ENCODE results near the gene CACNA1I. TPM values are rescaled to one million over a fixed set of nuclear protein-coding genes. Genes with fewer than 3 reads are reported as not detected.
A peak's percentile ranks its signal among the peaks of the same experiment; 100 is the strongest.

CACNA1I gene
- total and polyA plus RNA-seq, 2 of the 8 experiments (the other 6 are each of a cell fraction or from before 2014, with no cell fraction given), result 0.77 to 1.2 TPM

DNA sequence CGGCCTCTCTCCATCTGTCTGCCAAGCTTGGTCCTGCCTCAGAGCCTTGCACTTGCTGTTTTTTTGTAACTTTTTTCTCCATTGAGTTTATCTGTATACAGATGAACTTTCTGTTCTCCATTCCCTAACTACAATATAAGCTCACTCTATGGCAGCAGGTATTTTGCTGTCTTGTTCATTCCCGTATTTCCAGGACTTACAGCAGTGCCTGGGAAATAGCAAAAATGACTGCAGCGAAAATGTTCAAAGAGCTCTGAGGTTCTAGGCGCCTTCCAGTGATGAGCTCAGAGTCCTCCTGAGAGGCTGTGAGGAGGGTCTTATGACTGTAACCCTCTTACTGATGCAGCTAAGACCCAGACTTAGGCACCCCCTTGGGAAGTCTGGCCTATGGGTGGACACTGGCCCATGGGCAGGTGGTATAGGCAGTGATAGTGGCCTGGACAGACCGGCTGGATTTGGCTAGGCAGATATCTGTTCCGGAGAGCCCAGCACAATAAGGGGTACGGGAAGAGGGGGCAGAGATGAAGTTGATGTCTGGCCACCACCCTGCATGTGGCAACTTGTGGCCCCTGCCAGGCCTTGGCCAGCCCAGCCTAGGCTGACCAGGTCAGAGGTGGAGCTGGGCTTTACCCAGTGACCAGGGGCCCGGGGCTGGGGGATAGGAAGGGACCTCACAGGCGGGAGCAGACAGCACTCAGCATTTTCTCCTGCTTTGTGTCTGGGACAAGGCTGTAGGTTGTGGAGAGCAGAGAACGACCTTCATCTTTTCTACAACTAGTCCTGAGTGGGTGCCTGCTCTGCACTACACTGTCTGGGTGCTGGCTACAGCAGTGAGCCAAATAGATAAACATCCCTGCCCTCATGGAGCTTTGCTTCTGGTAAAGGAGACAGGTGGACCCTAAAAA lies 45.5 kb upstream of the CACNA1I start (continued):
- TF ChIP-seq KDM4A (IDR thresholded peaks at IDR 0.05; ENCODE audit: low read depth, low read length, severe bottlenecking), result no peak
- TF ChIP-seq RBBP5 (IDR thresholded peaks at IDR 0.05; ENCODE audit: borderline replicate concordance, low read depth, low read length), result no peak
- no peak for TF ChIP-seq BACH1 (IDR thresholded peaks at IDR 0.05; ENCODE audit: low read length)
- TF ChIP-seq NANOG (IDR thresholded peaks at IDR 0.05; ENCODE audit: insufficient read depth, low read depth, low read length, poor library complexity, severe bottlenecking), result no peak
- TF ChIP-seq EP300 (IDR thresholded peaks at IDR 0.05; ENCODE audit: borderline replicate concordance in 1 of 2, low read depth in 2 of 2, low read length in 2 of 2), result no peak
- no peak for TF ChIP-seq YY1 (IDR thresholded peaks at IDR 0.05; ENCODE audit: low read depth, low read length)
- no peak for TF ChIP-seq KDM5A (IDR thresholded peaks at IDR 0.05; ENCODE audit: low read length)
- no peak for TF ChIP-seq SP4 (IDR thresholded peaks at IDR 0.05; ENCODE audit: low read length)
- TF ChIP-seq RAD21 (IDR thresholded peaks at IDR 0.05 in 1 of 2, conservative IDR thresholded peaks at IDR 0.05 in 1 of 2; ENCODE audit: low read depth in 2 of 2, low read length in 2 of 2), result no peak
- peak; percentile 18 to 24; a peak in 2 of 3 replicates for TF ChIP-seq POLR2A (IDR thresholded peaks at IDR 0.05; ENCODE audit: control extremely low read depth in 1 of 2, low read depth in 2 of 2, low read length in 2 of 2)
- TF ChIP-seq SAP30 (IDR thresholded peaks at IDR 0.05; ENCODE audit: insufficient read depth, insufficient replicate concordance, low read length), result no peak
- TF ChIP-seq JUN (IDR thresholded peaks at IDR 0.05; ENCODE audit: low read depth, low read length), result no peak
